Measurements from ENCODE around the gene EBLN2.

EBLN2 gene

DNA sequence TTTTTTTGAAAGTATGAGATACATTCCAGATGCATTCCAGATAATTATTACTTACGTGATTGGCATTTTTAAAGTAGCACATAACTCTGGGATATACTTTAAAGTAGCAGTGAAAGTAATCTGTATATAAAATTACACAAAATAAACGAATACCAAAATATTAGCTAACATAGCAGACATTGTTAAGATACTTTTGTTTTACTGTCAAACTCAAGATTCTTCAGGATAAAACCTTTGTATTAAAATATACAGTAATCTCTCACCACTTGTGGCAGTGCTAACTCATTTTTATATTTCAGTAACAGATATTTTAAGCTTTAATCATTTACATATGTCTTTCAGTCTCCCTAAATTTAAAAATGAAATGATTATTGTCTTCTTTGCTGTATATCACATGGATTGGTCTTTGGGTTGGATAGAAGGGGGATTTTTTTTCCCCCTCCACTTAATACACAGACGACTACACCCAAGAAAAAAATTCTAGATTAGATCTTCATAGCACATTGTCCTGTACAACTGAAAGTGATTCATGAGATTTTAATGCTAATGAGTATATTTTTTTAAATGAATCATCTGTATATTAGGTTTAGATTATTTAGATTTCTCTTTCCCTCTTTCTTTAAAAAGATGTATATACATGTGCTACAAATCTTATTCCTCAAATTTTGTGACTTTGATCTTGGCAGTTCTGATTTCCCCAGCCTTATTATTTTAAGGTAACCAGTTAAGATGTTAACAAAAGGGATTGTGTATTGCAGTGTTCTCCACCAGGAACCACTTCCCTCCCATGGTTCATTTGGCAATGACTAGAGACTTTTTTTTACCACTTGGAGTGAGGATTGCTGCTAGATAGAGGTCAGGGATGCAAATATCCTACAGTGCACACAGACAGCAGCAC lies 24.5 kb upstream of the EBLN2 start:
- no peak overlapping the region for H3K4me3 ChIP-seq (ENCODE audit: low read depth, low read length)
- peaks cover 3% of the 10 kb centered on the region; the same call in 1 of the 2 replicates for H3K4me1 ChIP-seq
- no peak for DNase-seq
- no peaks in the 10 kb centered on the region for H3K9me3 ChIP-seq
- H3K27me3 ChIP-seq = no peaks in the 10 kb centered on the region
- TF ChIP-seq, protein P1, sequence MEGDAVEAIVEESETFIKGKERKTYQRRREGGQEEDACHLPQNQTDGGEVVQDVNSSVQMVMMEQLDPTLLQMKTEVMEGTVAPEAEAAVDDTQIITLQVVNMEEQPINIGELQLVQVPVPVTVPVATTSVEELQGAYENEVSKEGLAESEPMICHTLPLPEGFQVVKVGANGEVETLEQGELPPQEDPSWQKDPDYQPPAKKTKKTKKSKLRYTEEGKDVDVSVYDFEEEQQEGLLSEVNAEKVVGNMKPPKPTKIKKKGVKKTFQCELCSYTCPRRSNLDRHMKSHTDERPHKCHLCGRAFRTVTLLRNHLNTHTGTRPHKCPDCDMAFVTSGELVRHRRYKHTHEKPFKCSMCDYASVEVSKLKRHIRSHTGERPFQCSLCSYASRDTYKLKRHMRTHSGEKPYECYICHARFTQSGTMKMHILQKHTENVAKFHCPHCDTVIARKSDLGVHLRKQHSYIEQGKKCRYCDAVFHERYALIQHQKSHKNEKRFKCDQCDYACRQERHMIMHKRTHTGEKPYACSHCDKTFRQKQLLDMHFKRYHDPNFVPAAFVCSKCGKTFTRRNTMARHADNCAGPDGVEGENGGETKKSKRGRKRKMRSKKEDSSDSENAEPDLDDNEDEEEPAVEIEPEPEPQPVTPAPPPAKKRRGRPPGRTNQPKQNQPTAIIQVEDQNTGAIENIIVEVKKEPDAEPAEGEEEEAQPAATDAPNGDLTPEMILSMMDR (IDR thresholded peaks at IDR 0.05; ENCODE audit: low read depth, low read length) = no peak
- H3K36me3 ChIP-seq = no peaks in the 10 kb centered on the region

DNA sequence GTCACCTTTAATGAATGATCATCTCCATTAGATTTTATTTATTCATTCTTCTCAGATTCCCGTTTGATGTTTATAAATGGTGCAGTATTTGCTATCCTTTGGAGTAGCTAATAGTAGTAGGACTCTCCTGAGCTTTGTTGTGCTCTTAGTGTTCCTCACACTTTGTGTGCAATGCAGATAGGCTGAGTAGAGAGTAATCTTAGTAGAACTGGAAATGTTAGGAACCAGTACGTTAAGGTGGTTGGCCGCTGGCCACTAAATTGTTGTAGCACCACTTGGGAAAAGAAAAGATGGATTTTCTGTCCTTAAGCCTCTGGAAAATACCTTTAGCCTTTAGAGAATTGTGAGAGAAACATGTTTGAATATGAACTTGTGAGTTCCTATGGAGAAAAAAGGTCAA lies 19.9 kb upstream of the EBLN2 start:
- DNase-seq = no peak
- Histone ChIP-seq H3K9me3 (no peaks in the 10 kb centered on the region), H3K4me3 (ENCODE audit: low read depth, low read length) (no peak overlapping the region), H3K27me3 (no peaks in the 10 kb centered on the region), H3K36me3 (no peaks in the 10 kb centered on the region), H3K4me1 (peaks cover 3% of the 10 kb centered on the region; the same call in 1 of the 2 replicates)
- TF ChIP-seq, protein P1 (IDR thresholded peaks at IDR 0.05; ENCODE audit: low read depth, low read length) = no peak

DNA sequence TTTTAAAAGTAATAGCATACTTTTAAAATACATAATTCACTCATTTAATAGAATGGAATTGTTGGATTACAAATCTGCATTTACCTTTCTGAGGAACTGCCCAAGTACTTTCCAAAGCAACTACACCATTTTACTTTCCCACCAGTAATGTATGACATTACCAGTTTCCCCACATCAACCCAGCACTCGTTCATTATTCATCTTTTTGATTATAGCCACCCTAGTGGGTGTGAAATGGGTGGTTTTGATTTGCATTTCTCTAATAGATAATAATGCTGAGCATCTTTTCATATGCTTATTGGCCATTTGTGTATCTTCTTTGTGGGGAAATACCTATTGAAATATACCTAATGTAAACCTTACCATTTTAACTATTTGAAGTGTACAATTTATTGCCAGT lies 18.0 kb upstream of the EBLN2 start:
- DNase-seq = no peak
- no peaks in the 10 kb centered on the region for H3K9me3 ChIP-seq
- H3K36me3 ChIP-seq = peaks cover 7% of the 10 kb centered on the region
- TF ChIP-seq, protein P1 (IDR thresholded peaks at IDR 0.05; ENCODE audit: low read depth, low read length) = no peak
- no peak overlapping the region for H3K4me3 ChIP-seq (ENCODE audit: low read depth, low read length)
- H3K4me1 ChIP-seq = peaks cover 3% of the 10 kb centered on the region; the same call in 1 of the 2 replicates
- no peaks in the 10 kb centered on the region for H3K27me3 ChIP-seq

DNA sequence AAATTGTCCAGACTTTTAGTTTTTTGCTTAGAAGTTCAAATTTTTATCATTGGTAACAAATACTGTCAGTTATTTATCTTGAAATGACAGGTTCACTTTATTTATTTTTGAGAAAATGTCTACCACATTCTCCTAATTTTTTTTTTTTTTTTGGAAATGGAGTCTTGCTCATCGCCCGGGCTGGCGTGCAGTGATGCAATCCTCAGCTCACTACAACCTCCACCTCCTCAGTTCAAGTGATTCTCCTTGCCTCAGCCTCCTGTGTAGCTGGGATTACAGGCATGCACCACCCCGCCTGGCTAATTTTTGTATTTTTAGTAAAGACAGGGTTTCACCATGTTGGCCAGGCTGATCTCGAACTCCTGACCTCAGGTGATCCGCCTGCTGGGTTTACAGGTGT lies 16.1 kb upstream of the EBLN2 start:
- no peak for DNase-seq
- TF ChIP-seq, protein P1 (IDR thresholded peaks at IDR 0.05; ENCODE audit: low read depth, low read length) = no peak
- Histone ChIP-seq H3K9me3 (no peaks in the 10 kb centered on the region), H3K4me3 (ENCODE audit: low read depth, low read length) (no peak overlapping the region), H3K4me1 (peaks cover 3% of the 10 kb centered on the region; the same call in 1 of the 2 replicates), H3K27me3 (no peaks in the 10 kb centered on the region), H3K36me3 (peaks cover 13% of the 10 kb centered on the region)

DNA sequence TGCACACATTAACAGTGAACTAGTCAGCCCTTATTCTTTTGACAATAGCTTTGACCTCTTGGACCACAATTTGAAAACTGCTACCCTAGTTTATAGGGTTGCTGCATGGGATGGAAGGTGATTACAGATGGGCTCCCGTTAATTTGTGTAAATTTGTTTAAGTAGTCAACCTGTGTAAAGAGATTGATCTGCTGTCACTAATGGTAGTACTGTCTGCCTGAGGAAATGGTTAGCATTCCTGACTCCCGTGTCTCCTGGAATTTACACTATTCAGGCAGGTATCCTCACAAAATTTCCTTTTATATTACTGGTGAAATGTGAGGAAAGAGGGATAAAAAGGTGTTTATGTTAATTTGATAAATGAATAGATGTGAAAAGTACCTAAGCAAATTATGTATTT lies 15.3 kb upstream of the EBLN2 start:
- no peak for DNase-seq
- Histone ChIP-seq H3K4me3 (ENCODE audit: low read depth, low read length) (no peak overlapping the region), H3K4me1 (peaks cover 3% of the 10 kb centered on the region; the same call in 1 of the 2 replicates), H3K9me3 (no peaks in the 10 kb centered on the region), H3K36me3 (peaks cover 17% of the 10 kb centered on the region), H3K27me3 (no peaks in the 10 kb centered on the region)
- TF ChIP-seq, protein P1 (IDR thresholded peaks at IDR 0.05; ENCODE audit: low read depth, low read length) = no peak

DNA sequence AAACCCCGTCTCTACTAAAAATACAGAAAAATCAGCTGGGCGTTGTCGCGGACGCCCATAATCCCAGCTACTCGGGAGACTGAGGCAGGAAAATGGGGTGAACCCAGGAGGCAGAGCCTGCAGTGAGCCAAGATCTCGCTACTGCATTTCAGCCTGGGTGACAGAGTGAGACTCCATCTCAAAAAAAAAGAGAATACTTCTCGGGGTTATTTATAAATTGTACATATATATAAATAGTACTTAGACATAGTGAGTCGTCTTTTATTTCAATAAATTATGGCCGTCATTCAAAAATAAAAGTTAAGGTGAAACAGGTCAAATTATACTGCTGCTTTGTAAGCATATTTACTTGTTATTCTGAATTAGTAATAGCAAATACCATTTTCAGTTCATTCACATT lies 12.1 kb upstream of the EBLN2 start:
- no peaks in the 10 kb centered on the region; the same call in 1 of the 2 replicates for H3K4me1 ChIP-seq
- no peak overlapping the region for H3K4me3 ChIP-seq (ENCODE audit: low read depth, low read length)
- H3K27me3 ChIP-seq = no peaks in the 10 kb centered on the region
- TF ChIP-seq, protein P1 (IDR thresholded peaks at IDR 0.05; ENCODE audit: low read depth, low read length) = no peak
- peaks cover 17% of the 10 kb centered on the region for H3K36me3 ChIP-seq
- H3K9me3 ChIP-seq = no peaks in the 10 kb centered on the region
- no peak for DNase-seq
